Prostate gland (tissue), 2 donors: ENCODE measurements around the gene GLIS1.

Experiments used
- CTCF ChIP-seq, 4 experiments: fragments of 200-600 bp in 2 of 4; fragments of 450-650 bp in 2 of 4; sonication (generic) in 2 of 4; IDR thresholded peaks; 1 replicate in 3 of 4; 2 replicates in 1 of 4; pipeline ENCODE4 v1.5.1; 2016 to 2019; ENCODE audit warnings: antibody characterized with exemption in 4 of 4, mild to moderate bottlenecking in 2 of 4, moderate library complexity in 2 of 4
- POLR2A ChIP-seq: fragments of 450-650 bp; IDR thresholded peaks from one replicate; pipeline ENCODE4 v1.6.1; 2016; ENCODE audit warnings: antibody characterized with exemption, mild to moderate bottlenecking
- POLR2AphosphoS5 ChIP-seq: sonication (generic); formaldehyde crosslinking; IDR thresholded peaks from one replicate; pipeline ENCODE4 v1.6.1; 2017; ENCODE audit warnings: antibody characterized with exemption

- TF ChIP-seq POLR2AphosphoS5 (no peak), CTCF (IDR thresholded peaks at IDR 0.05) (no peak), POLR2A (no peak)
Measured at GRCh38 chr1:53527368-53527767, 211.6 kb downstream of the GLIS1 start.
